Endodermal cell (in vitro differentiated cells): ENCODE measurements around the gene AP5M1. TPM values are rescaled to one million over a fixed set of nuclear protein-coding genes. Genes with fewer than 3 reads are reported as not detected.

Experiments
- DNase-seq: peaks from one replicate; pipeline ENCODE4 v3.0.0-alpha.2; 2017
- H3K27ac ChIP-seq: 2 replicates; pipeline ENCODE4 v1.5.1; 2013; ENCODE audit warnings: mild to moderate bottlenecking, low read depth, low read length, moderate library complexity
- H3K27me3 ChIP-seq: 2 replicates; pipeline ENCODE4 v1.6.1; 2013; ENCODE audit warnings: mild to moderate bottlenecking, low read length, moderate library complexity; ENCODE audit not compliant: insufficient read depth, control insufficient read depth, poor library complexity, severe bottlenecking
- H3K36me3 ChIP-seq: 2 replicates; pipeline ENCODE4 v1.7.0; 2013; ENCODE audit warnings: mild to moderate bottlenecking, low read length, moderate library complexity; ENCODE audit not compliant: control insufficient read depth, insufficient read depth
- H3K4me1 ChIP-seq: one replicate; pipeline ENCODE4 v1.7.0; 2013; ENCODE audit warnings: low read length; ENCODE audit not compliant: control insufficient read depth, insufficient read depth
- H3K4me3 ChIP-seq: 2 replicates; pipeline ENCODE4 v1.5.1; 2013; ENCODE audit warnings: mild to moderate bottlenecking, low read length, moderate library complexity
- H3K9ac ChIP-seq: 2 replicates; pipeline ENCODE4 v1.6.1; 2013; ENCODE audit warnings: mild to moderate bottlenecking, low read length, moderate library complexity; ENCODE audit not compliant: poor library complexity, severe bottlenecking; ENCODE audit errors: extremely low read depth
- H3K9me3 ChIP-seq: 2 replicates; pipeline ENCODE4 v1.6.1; 2013; ENCODE audit warnings: mild to moderate bottlenecking, low read length, moderate library complexity; ENCODE audit not compliant: control insufficient read depth
- H3K27ac Mint-ChIP-seq: 2 replicates; pipeline ENCODE4 v1.8.0; 2020; ENCODE audit warnings: mixed read lengths
- H3K27me3 Mint-ChIP-seq: 2 replicates; pipeline ENCODE4 v1.8.0; 2021; ENCODE audit warnings: mild to moderate bottlenecking, mixed read lengths; ENCODE audit not compliant: insufficient read depth
- H3K36me3 Mint-ChIP-seq: 2 replicates; pipeline ENCODE4 v1.8.0; 2020; ENCODE audit warnings: low read depth, mixed read lengths
- H3K4me1 Mint-ChIP-seq: 2 replicates; pipeline ENCODE4 v1.8.0; 2020; ENCODE audit warnings: mixed read lengths
- H3K4me3 Mint-ChIP-seq: 2 replicates; pipeline ENCODE4 v1.8.0; 2020; ENCODE audit warnings: mild to moderate bottlenecking, moderate library complexity, mixed read lengths
- H3K9me3 Mint-ChIP-seq: 2 replicates; pipeline ENCODE4 v1.8.0; 2020; ENCODE audit warnings: mild to moderate bottlenecking, mixed read lengths
- WGBS, 2 experiments: methylation state at CpG; one replicate each; pipeline versions ENCODE4 v1.1.5 to v1.1.7; 2013; ENCODE audit warnings: missing lambda C conversion rate in 2 of 2, mixed read lengths in 1 of 2; ENCODE audit not compliant: insufficient coverage in 1 of 2, insufficient read length in 1 of 2; 5-methylcytosine and 5-hydroxymethylcytosine counted together
- total RNA-seq, 2 donors: library from RNA; stranded (reverse); fragmentation: NEBNext Ultra II Directional in 1 of 2; extraction: Animal tissue kit (Norgen Biotek cat#: 25700) in 1 of 2; gene quantifications; 2 replicates in 1 of 2; 3 replicates in 1 of 2; pipeline ENCODE4 v1.2.1, GENCODE V29; 2021
- TF ChIP-seq, protein P1 (sequence below): fragments of 200-600 bp; sonication (generic); conservative IDR thresholded peaks from 2 replicates; pipeline ENCODE4 v1.5.0; 2021; ENCODE audit warnings: antibody characterized with exemption, mild to moderate bottlenecking

Gene AP5M1
- total RNA-seq, 2 donors from 2014 or later = 53.9 to 58.4 TPM

DNA sequence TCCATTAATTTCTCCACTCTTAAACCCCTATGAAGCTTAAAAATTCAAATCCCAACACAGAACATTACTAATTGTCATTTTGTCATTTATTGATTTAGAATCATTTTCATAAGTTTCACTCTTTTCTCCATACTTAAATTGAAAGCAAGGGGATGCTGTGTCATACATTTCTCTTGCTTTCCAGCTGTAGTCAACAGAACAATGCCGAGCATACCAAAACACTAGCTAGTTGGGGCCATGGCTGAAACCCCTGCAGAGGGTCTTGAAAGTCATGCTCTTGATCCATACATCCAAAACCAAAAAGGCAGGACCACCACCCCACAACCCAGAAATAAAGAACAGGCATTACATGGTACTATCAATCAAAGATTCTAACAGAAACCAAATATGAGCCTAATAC is 9.1 kb upstream of the AP5M1 start:
- Mint-ChIP-seq H3K36me3 (peaks cover 18% of the 10 kb centered on the region), H3K4me1 (peaks cover 21% of the 10 kb centered on the region), H3K4me3 (no peak overlapping the region), H3K27me3 (no peaks in the 10 kb centered on the region), H3K9me3 (peaks cover 1% of the 10 kb centered on the region), H3K27ac (peak overlapping the region; percentile 32)
- WGBS, 2 experiments = 88% methylated on average over 1 of the region's 1 CpG; no CpG with 5 or more reads in 1 of the 2 experiments
- no peaks in the 10 kb centered on the region for H3K27me3 ChIP-seq
- no peak overlapping the region for H3K4me3 ChIP-seq
- H3K9me3 ChIP-seq = peaks cover 14% of the 10 kb centered on the region
- peaks cover 37% of the 10 kb centered on the region for H3K36me3 ChIP-seq
- DNase-seq = no peak
- H3K4me1 ChIP-seq = peaks cover 3% of the 10 kb centered on the region
- no peak overlapping the region for H3K9ac ChIP-seq
- no peak overlapping the region for H3K27ac ChIP-seq
- TF ChIP-seq, protein P1, sequence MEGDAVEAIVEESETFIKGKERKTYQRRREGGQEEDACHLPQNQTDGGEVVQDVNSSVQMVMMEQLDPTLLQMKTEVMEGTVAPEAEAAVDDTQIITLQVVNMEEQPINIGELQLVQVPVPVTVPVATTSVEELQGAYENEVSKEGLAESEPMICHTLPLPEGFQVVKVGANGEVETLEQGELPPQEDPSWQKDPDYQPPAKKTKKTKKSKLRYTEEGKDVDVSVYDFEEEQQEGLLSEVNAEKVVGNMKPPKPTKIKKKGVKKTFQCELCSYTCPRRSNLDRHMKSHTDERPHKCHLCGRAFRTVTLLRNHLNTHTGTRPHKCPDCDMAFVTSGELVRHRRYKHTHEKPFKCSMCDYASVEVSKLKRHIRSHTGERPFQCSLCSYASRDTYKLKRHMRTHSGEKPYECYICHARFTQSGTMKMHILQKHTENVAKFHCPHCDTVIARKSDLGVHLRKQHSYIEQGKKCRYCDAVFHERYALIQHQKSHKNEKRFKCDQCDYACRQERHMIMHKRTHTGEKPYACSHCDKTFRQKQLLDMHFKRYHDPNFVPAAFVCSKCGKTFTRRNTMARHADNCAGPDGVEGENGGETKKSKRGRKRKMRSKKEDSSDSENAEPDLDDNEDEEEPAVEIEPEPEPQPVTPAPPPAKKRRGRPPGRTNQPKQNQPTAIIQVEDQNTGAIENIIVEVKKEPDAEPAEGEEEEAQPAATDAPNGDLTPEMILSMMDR = no peak

DNA sequence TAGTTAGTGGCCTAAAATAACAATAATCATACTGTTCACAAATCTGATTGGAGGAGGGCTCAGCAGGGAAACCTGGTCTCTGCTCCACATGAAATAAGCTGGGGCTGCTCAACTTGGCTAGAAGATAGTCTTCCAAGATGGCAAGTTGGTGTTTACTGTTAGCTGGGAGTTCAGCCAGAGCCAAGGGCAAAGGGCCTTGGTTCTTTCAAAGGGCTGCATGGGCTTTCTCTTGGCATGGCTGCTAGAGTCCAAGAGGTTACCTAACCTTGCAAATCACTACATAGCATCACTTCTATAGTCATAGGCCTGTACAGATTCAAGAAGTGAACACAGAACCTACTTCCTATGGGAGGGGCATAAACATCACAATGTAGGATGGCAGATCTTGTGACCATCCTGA is 7.2 kb upstream of the AP5M1 start:
- no peak overlapping the region for H3K27ac ChIP-seq
- TF ChIP-seq, protein P1 = no peak
- no peak overlapping the region for H3K4me3 ChIP-seq
- peaks cover 6% of the 10 kb centered on the region for H3K9me3 ChIP-seq
- no peak for DNase-seq
- H3K36me3 ChIP-seq = peaks cover 18% of the 10 kb centered on the region
- no peak overlapping the region for H3K9ac ChIP-seq
- H3K27me3 ChIP-seq = no peaks in the 10 kb centered on the region
- peaks cover 6% of the 10 kb centered on the region for H3K4me1 ChIP-seq
- Mint-ChIP-seq H3K36me3 (peaks cover 13% of the 10 kb centered on the region), H3K4me1 (peaks cover 34% of the 10 kb centered on the region), H3K9me3 (peaks cover 1% of the 10 kb centered on the region), H3K4me3 (no peak overlapping the region), H3K27ac (no peak overlapping the region), H3K27me3 (no peaks in the 10 kb centered on the region)

DNA sequence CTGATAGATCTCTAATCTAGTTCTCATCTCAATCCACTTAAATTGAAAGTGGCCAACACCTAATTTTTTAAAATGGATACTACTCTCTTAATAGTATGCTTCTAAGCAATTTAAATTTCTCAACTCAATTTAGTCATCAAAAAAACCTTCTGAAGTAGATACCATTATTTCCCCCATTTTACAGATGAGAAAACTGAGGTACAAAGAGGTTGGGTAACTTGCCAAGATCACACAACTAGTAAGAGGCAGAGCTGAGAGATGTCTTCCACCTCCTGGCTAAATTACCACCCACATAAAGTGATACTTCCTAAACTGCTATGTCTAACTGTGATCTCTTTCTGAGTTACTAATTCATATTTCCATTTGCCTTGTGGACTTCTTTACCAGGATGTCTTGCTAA is 6.7 kb upstream of the AP5M1 start:
- Mint-ChIP-seq H3K4me3 (no peak overlapping the region), H3K9me3 (peaks cover 1% of the 10 kb centered on the region), H3K27ac (no peak overlapping the region), H3K27me3 (no peaks in the 10 kb centered on the region), H3K36me3 (peaks cover 13% of the 10 kb centered on the region), H3K4me1 (peaks cover 33% of the 10 kb centered on the region)
- TF ChIP-seq, protein P1 = no peak
- H3K27ac ChIP-seq = no peak overlapping the region
- H3K4me1 ChIP-seq = peaks cover 6% of the 10 kb centered on the region
- peaks cover 6% of the 10 kb centered on the region for H3K9me3 ChIP-seq
- peaks cover 13% of the 10 kb centered on the region for H3K36me3 ChIP-seq
- no peak for DNase-seq
- no peaks in the 10 kb centered on the region for H3K27me3 ChIP-seq
- no peak overlapping the region for H3K4me3 ChIP-seq
- no peak overlapping the region for H3K9ac ChIP-seq
